A673 (cell line): ENCODE data around the gene NTN1.

ENCODE experiments used
- EZH2 ChIP-seq: fragments of 200-600 bp; sonication (generic); IDR thresholded peaks from 2 replicates; pipeline ENCODE4 v1.6.1; 2017; ENCODE audit warnings: borderline replicate concordance, low read depth, mild to moderate bottlenecking, mixed read lengths, antibody characterized with exemption, low read length; ENCODE audit not compliant: poor library complexity, severe bottlenecking
- TF ChIP-seq, protein P1 (sequence below): fragments of 300-800, 200-600 bp; sonication (generic); conservative IDR thresholded peaks from 2 replicates; pipeline ENCODE4 v1.5.1; 2017; ENCODE audit warnings: low read depth, mild to moderate bottlenecking, antibody characterized with exemption, low read length, moderate library complexity, mixed read lengths

DNA sequence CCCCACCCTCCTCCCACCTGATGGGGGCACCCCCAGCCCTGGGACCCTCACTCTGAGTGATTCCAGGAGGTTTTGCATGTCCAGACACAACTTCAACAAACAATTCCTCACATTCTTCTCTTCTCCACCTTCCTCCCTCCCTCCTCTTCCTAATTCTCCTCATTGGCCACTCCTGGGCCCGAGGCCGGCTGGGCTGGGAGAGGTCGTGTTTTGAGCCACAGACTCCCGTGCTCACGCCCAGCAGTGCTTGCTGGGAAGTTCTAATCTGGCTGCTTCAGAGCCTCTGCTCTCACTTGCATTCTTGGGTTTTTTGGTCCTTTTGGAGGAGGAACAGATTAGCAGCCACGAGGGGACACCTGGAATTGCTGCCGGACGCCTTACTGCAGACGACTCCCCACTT is 157.0 kb downstream of the NTN1 start:
- TF ChIP-seq, protein P1, sequence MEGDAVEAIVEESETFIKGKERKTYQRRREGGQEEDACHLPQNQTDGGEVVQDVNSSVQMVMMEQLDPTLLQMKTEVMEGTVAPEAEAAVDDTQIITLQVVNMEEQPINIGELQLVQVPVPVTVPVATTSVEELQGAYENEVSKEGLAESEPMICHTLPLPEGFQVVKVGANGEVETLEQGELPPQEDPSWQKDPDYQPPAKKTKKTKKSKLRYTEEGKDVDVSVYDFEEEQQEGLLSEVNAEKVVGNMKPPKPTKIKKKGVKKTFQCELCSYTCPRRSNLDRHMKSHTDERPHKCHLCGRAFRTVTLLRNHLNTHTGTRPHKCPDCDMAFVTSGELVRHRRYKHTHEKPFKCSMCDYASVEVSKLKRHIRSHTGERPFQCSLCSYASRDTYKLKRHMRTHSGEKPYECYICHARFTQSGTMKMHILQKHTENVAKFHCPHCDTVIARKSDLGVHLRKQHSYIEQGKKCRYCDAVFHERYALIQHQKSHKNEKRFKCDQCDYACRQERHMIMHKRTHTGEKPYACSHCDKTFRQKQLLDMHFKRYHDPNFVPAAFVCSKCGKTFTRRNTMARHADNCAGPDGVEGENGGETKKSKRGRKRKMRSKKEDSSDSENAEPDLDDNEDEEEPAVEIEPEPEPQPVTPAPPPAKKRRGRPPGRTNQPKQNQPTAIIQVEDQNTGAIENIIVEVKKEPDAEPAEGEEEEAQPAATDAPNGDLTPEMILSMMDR = no peak
- TF ChIP-seq EZH2 = no peak
